Liver (tissue), 9 donors: ENCODE data around the gene TBC1D1. TPM values are rescaled to one million over a fixed set of nuclear protein-coding genes. Genes with fewer than 3 reads are reported as not detected.

Experiments
- DNase-seq: peaks from one replicate; pipeline ENCODE4 v3.0.0-alpha.2; 2017; ENCODE audit warnings: low spot score
- H3K27ac ChIP-seq, 2 donors: one replicate each; pipeline ENCODE4 v1.7.0; 2013; ENCODE audit warnings: inconsistent platforms in 2 of 2, low read length in 2 of 2, control low read depth in 1 of 2, low read depth in 1 of 2, mild to moderate bottlenecking in 1 of 2
- H3K27me3 ChIP-seq, 4 donors: one replicate each; pipeline versions ENCODE4 v1.6.1 to v1.7.0; 2013; ENCODE audit warnings: low read length in 3 of 4, inconsistent platforms in 1 of 4, mild to moderate bottlenecking in 1 of 4, moderate library complexity in 1 of 4; ENCODE audit not compliant: control insufficient read depth in 4 of 4, insufficient read depth in 4 of 4
- H3K36me3 ChIP-seq, 4 donors: one replicate each; pipeline versions ENCODE4 v1.6.1 to v1.7.0; 2013; ENCODE audit warnings: low read length in 3 of 4, mild to moderate bottlenecking in 3 of 4, low read depth in 1 of 4, moderate library complexity in 1 of 4; ENCODE audit not compliant: control insufficient read depth in 4 of 4, insufficient read depth in 3 of 4
- H3K4me1 ChIP-seq, 4 donors: one replicate each; pipeline versions ENCODE4 v1.6.1 to v1.7.0; 2013; ENCODE audit warnings: low read length in 3 of 4, mild to moderate bottlenecking in 3 of 4, moderate library complexity in 1 of 4; ENCODE audit not compliant: control insufficient read depth in 4 of 4, insufficient read depth in 4 of 4
- H3K4me3 ChIP-seq, 3 donors: one replicate each; pipeline versions ENCODE4 v1.6.1 to v1.7.0; 2013; ENCODE audit warnings: low read length in 3 of 3, control low read depth in 1 of 3, low read depth in 1 of 3, mild to moderate bottlenecking in 1 of 3
- H3K9ac ChIP-seq, 2 donors: one replicate each; pipeline ENCODE4 v1.7.0; 2013; ENCODE audit warnings: low read length in 2 of 2, mild to moderate bottlenecking in 2 of 2, moderate library complexity in 2 of 2, control low read depth in 1 of 2, low read depth in 1 of 2
- H3K9me3 ChIP-seq, 4 donors: one replicate each; pipeline versions ENCODE4 v1.6.1 to v1.7.0; 2013; ENCODE audit warnings: low read length in 3 of 4; ENCODE audit not compliant: control insufficient read depth in 4 of 4
- ATF3 ChIP-seq: IDR thresholded peaks from 2 replicates; pipeline ENCODE4 v1.6.1; 2016; ENCODE audit warnings: antibody characterized with exemption
- EGR1 ChIP-seq, 2 donors: IDR thresholded peaks; 2 replicates each; pipeline ENCODE4 v1.6.1; 2016 to 2018; ENCODE audit warnings: antibody characterized with exemption in 2 of 2, low read depth in 2 of 2
- FOXA1 ChIP-seq: IDR thresholded peaks from 2 replicates; pipeline ENCODE4 v1.6.1; 2016; ENCODE audit warnings: antibody characterized with exemption
- FOXA2 ChIP-seq: IDR thresholded peaks from 2 replicates; pipeline ENCODE4 v1.6.1; 2016; ENCODE audit warnings: antibody characterized with exemption
- GABPA ChIP-seq, 2 donors: IDR thresholded peaks in 1 of 2; conservative IDR thresholded peaks in 1 of 2; 2 replicates each; pipeline ENCODE4 v1.6.1; 2016; ENCODE audit warnings: antibody characterized with exemption in 2 of 2, mild to moderate bottlenecking in 1 of 2, moderate library complexity in 1 of 2
- HNF4A ChIP-seq, 2 donors: conservative IDR thresholded peaks; 2 replicates each; pipeline ENCODE4 v1.6.1; 2016; ENCODE audit warnings: antibody characterized with exemption in 2 of 2, mild to moderate bottlenecking in 2 of 2
- HNF4G ChIP-seq: IDR thresholded peaks from 2 replicates; pipeline ENCODE4 v1.6.1; 2016; ENCODE audit warnings: antibody characterized with exemption
- JUND ChIP-seq, 2 donors: IDR thresholded peaks; 2 replicates each; pipeline ENCODE4 v1.6.1; 2016; ENCODE audit warnings: antibody characterized with exemption in 2 of 2
- MAX ChIP-seq: IDR thresholded peaks from 2 replicates; pipeline ENCODE4 v1.6.1; 2016; ENCODE audit warnings: antibody characterized with exemption
- NR2F2 ChIP-seq: IDR thresholded peaks from 2 replicates; pipeline ENCODE4 v1.6.1; 2016; ENCODE audit warnings: antibody characterized with exemption
- RAD21 ChIP-seq, 2 donors: IDR thresholded peaks; 2 replicates each; pipeline ENCODE4 v1.6.1; 2016; ENCODE audit warnings: antibody characterized with exemption in 2 of 2, mild to moderate bottlenecking in 2 of 2
- RXRA ChIP-seq, 2 donors: IDR thresholded peaks; 2 replicates each; pipeline ENCODE4 v1.6.1; 2017 to 2018; ENCODE audit warnings: antibody characterized with exemption in 2 of 2, mild to moderate bottlenecking in 1 of 2
- SP1 ChIP-seq: IDR thresholded peaks from 2 replicates; pipeline ENCODE4 v1.6.1; 2018; ENCODE audit warnings: antibody characterized with exemption, mild to moderate bottlenecking
- TAF1 ChIP-seq: conservative IDR thresholded peaks from 2 replicates; pipeline ENCODE4 v1.6.1; 2016; ENCODE audit warnings: antibody characterized with exemption, mild to moderate bottlenecking
- YY1 ChIP-seq: IDR thresholded peaks from 2 replicates; pipeline ENCODE4 v1.6.1; 2016; ENCODE audit warnings: antibody characterized with exemption, mild to moderate bottlenecking
- ZBTB33 ChIP-seq: IDR thresholded peaks from 2 replicates; pipeline ENCODE4 v1.6.1; 2016; ENCODE audit warnings: antibody characterized with exemption
- WGBS: extraction: QIAGEN DNeasy Blood & Tissue Kit; methylation state at CpG from one replicate; pipeline ENCODE4 v1.1.7; 2013; 5-methylcytosine and 5-hydroxymethylcytosine counted together
- polyA plus RNA-seq, 2 donors: library from polyadenylated mRNA; stranded (reverse) in 1 of 2; unstranded in 1 of 2; fragments of 200-250 nt in 1 of 2; fragments of >200 nt in 1 of 2; fragmentation: Nextera tagmentation in 1 of 2; extraction: Ambion mirVana in 1 of 2; gene quantifications; one replicate each; pipeline versions ENCODE4 v1.2.1 to v1.2.3, GENCODE V29; 2013 to 2015
- total RNA-seq, 2 donors: library from RNA; depleted of rRNA; stranded (reverse); fragments of >200 nt; gene quantifications; one replicate each; pipeline ENCODE4 v1.2.3, GENCODE V29; 2014
- TF ChIP-seq, protein P1 (sequence below): IDR thresholded peaks from 2 replicates; pipeline ENCODE4 v1.6.1; 2016; ENCODE audit warnings: antibody characterized with exemption, mild to moderate bottlenecking
- TF ChIP-seq, protein P2 (sequence below): fragments of 150-350 bp; IDR thresholded peaks from 2 replicates; pipeline ENCODE4 v1.5.1; 2017; ENCODE audit warnings: improper control_type of control experiment, low read depth, low read length; ENCODE audit not compliant: missing input control
- donor health status: healthy.
- donor health status: healthy.
- donor health status: healthy.
- donor health status: healthy.
- donor health status: healthy.

The TBC1D1 gene
- total and polyA plus RNA-seq, 4 donors = 15.6 to 41.4 (median 20.9) TPM

GRCh38 chr4:37889849-37890800, 759 bp upstream of the TBC1D1 start:
- WGBS = 21% methylated on average over 63 of the region's 63 CpGs
- peaks cover 0 to 18% (median 7%) of the 10 kb centered on the region in 4 donors for H3K4me1 ChIP-seq

More at GRCh38 chr4:37889849-37890800, 759 bp upstream of the TBC1D1 start:
- H3K27ac ChIP-seq = peak overlapping the region; percentile 80 to 83
- no peaks in the 10 kb centered on the region for H3K27me3 ChIP-seq
- no peaks in the 10 kb centered on the region for H3K9me3 ChIP-seq
- H3K36me3 ChIP-seq = no peaks in the 10 kb centered on the region
- peak overlapping the region in 2 of 3 donors; percentile 83 to 96 for H3K4me3 ChIP-seq
- peak overlapping the region in 1 of 2 donors; percentile 15 for H3K9ac ChIP-seq
- DNase-seq = no peak
- TF ChIP-seq HNF4G (no peak), GABPA (IDR thresholded peaks at IDR 0.05 in 1 of 2, conservative IDR thresholded peaks at IDR 0.05 in 1 of 2) (no peak), NR2F2 (no peak), MAX (peak; percentile 50), TAF1 (no peak), RXRA (IDR thresholded peaks at IDR 0.05) (no peak), FOXA2 (no peak), SP1 (peak; percentile 13), RAD21 (IDR thresholded peaks at IDR 0.05) (peak; percentile 79 to 83), YY1 (no peak), HNF4A (conservative IDR thresholded peaks at IDR 0.05) (no peak), EGR1 (IDR thresholded peaks at IDR 0.05; ENCODE audit: low read depth in 2 of 2) (no peak), FOXA1 (no peak), JUND (IDR thresholded peaks at IDR 0.05) (no peak), ZBTB33 (no peak), ATF3 (no peak)
- TF ChIP-seq, protein P1, sequence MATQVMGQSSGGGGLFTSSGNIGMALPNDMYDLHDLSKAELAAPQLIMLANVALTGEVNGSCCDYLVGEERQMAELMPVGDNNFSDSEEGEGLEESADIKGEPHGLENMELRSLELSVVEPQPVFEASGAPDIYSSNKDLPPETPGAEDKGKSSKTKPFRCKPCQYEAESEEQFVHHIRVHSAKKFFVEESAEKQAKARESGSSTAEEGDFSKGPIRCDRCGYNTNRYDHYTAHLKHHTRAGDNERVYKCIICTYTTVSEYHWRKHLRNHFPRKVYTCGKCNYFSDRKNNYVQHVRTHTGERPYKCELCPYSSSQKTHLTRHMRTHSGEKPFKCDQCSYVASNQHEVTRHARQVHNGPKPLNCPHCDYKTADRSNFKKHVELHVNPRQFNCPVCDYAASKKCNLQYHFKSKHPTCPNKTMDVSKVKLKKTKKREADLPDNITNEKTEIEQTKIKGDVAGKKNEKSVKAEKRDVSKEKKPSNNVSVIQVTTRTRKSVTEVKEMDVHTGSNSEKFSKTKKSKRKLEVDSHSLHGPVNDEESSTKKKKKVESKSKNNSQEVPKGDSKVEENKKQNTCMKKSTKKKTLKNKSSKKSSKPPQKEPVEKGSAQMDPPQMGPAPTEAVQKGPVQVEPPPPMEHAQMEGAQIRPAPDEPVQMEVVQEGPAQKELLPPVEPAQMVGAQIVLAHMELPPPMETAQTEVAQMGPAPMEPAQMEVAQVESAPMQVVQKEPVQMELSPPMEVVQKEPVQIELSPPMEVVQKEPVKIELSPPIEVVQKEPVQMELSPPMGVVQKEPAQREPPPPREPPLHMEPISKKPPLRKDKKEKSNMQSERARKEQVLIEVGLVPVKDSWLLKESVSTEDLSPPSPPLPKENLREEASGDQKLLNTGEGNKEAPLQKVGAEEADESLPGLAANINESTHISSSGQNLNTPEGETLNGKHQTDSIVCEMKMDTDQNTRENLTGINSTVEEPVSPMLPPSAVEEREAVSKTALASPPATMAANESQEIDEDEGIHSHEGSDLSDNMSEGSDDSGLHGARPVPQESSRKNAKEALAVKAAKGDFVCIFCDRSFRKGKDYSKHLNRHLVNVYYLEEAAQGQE = no peak
- TF ChIP-seq, protein P2, sequence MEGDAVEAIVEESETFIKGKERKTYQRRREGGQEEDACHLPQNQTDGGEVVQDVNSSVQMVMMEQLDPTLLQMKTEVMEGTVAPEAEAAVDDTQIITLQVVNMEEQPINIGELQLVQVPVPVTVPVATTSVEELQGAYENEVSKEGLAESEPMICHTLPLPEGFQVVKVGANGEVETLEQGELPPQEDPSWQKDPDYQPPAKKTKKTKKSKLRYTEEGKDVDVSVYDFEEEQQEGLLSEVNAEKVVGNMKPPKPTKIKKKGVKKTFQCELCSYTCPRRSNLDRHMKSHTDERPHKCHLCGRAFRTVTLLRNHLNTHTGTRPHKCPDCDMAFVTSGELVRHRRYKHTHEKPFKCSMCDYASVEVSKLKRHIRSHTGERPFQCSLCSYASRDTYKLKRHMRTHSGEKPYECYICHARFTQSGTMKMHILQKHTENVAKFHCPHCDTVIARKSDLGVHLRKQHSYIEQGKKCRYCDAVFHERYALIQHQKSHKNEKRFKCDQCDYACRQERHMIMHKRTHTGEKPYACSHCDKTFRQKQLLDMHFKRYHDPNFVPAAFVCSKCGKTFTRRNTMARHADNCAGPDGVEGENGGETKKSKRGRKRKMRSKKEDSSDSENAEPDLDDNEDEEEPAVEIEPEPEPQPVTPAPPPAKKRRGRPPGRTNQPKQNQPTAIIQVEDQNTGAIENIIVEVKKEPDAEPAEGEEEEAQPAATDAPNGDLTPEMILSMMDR = peak; percentile 42
